Pancreas (tissue), 10 donors: ENCODE results near the gene S100A10. TPM values are rescaled to one million over a fixed set of nuclear protein-coding genes. Genes with fewer than 3 reads are reported as not detected.

ENCODE experiments used
- ATAC-seq, 4 donors: fragments of 200-7000 bp; cut with Tn5 transposase; one replicate each; pipeline versions ENCODE4 v1.8.0 to v1.9.1; 2020; ENCODE audit warnings: mild to moderate bottlenecking in 4 of 4, moderate library complexity in 4 of 4
- DNase-seq, 6 donors: peaks; one replicate each; pipeline ENCODE4 v3.0.0-alpha.2; 2020
- FAIRE-seq: peaks from 2 replicates; lab custom pipeline; 2012; peaks lifted over from hg19 to GRCh38; lab: Jason Lieb, UNC
- H3K27ac ChIP-seq, 4 donors: fragments of 200-600 bp; sonication (generic); 1 replicate in 3 of 4; 2 replicates in 1 of 4; pipeline versions ENCODE4 v1.5.0 to v1.8.0; 2020
- H3K27me3 ChIP-seq, 4 donors: fragments of 200-600 bp; one replicate each; pipeline ENCODE4 v1.8.0; 2021
- H3K36me3 ChIP-seq, 3 donors: fragments of 200-600 bp; sonication (generic) in 1 of 3; one replicate each; pipeline versions ENCODE4 v1.5.0 to v1.8.0; 2020 to 2021
- H3K4me1 ChIP-seq, 3 donors: fragments of 200-600 bp; one replicate each; pipeline ENCODE4 v1.8.0; 2021
- H3K4me3 ChIP-seq, 4 donors: fragments of 200-600 bp; sonication (generic) in 2 of 4; one replicate each; pipeline versions ENCODE4 v1.5.0 to v1.8.0; 2020 to 2021
- H3K9me3 ChIP-seq, 4 donors: fragments of 200-600 bp; one replicate each; pipeline ENCODE4 v1.8.0; 2021
- CTCF ChIP-seq, 4 donors: fragments of 200-600 bp; sonication (generic) in 3 of 4; IDR thresholded peaks; one replicate each; pipeline versions ENCODE4 v1.5.0 to v1.8.0; 2021; ENCODE audit warnings: antibody characterized with exemption in 4 of 4
- WGBS, 2 donors: extraction: QIAGEN DNeasy Blood & Tissue Kit; methylation state at CpG; one replicate each; pipeline ENCODE4 v1.1.7; 2013; 5-methylcytosine and 5-hydroxymethylcytosine counted together
- intact Hi-C, 3 donors: fragments of 100-400 bp; cut with DNase I; formaldehyde crosslinking; loops; one replicate each; pipeline versions ENCODE4 v1.11.1 to v1.14.2; 2022
- polyA plus RNA-seq, 2 donors: library from polyadenylated mRNA; stranded (reverse); fragments of 200-250 nt; gene quantifications; one replicate each; pipeline ENCODE4 v1.2.3, GENCODE V29; 2013
- total RNA-seq, 6 donors: library from RNA; stranded (reverse); fragmentation: NEBNext Ultra II Directional in 4 of 6; extraction: Animal tissue kit (Norgen Biotek cat#: 25700) in 4 of 6; gene quantifications; one replicate each; pipeline versions ENCODE4 v1.2.1 to v1.2.4, GENCODE V29; 2021 to 2023
- donor health status: healthy with polysubstance abuse.
- donor health status: DM: no; HTN: no; CAD: no; lungs with moderate emphysema.
- donor health status: DM: no; HTN: no; CAD: no.
- donor health status: control.
- donor health status: control.
- donor health status: Bipolar disorder and iron deficiency.
- donor health status: DM: yes; HTN: yes; CAD: no.
- donor health status: DM: no; HTN: no; CAD: no.
- donor health status: DM: no; HTN: no; CAD: no.
- donor health status: DM: yes; HTN: yes; CAD: no.

S100A10 gene
- total and polyA plus RNA-seq, 8 donors = 34.3 to 269 (median 117) TPM

- FAIRE-seq = no peak
- peaks cover 0 to 35% (median 17%) of the 10 kb centered on the region in 3 donors for H3K4me1 ChIP-seq
- no peak for ATAC-seq
Observed at GRCh38 chr1:151990856-151991198, 2.8 kb downstream of the S100A10 start.

GRCh38 chr1:151990058-151990855, 3.4 kb downstream of the S100A10 start:
- no peak for FAIRE-seq
- intact Hi-C loops = no loop called here
- Histone ChIP-seq H3K27ac (peak overlapping the region in 2 of 4 donors; percentile 42 to 91), H3K4me1 (peaks cover 0 to 35% (median 17%) of the 10 kb centered on the region in 3 donors), H3K9me3 (no peaks in the 10 kb centered on the region), H3K27me3 (no peaks in the 10 kb centered on the region), H3K4me3 (no peak overlapping the region), H3K36me3 (peaks cover 0 to 4% (median 0%) of the 10 kb centered on the region in 3 donors)
- DNase-seq = no peak
- no peak for ATAC-seq
- TF ChIP-seq CTCF (IDR thresholded peaks at IDR 0.05) = no peak
- WGBS, 2 donors = 41% methylated on average over 5 of the region's 5 CpGs

More at GRCh38 chr1:151990856-151991198, 2.8 kb downstream of the S100A10 start:
- WGBS, 2 donors = 1 to 5% methylated on average over 5 of the region's 5 CpGs
- H3K9me3 ChIP-seq = no peaks in the 10 kb centered on the region
- H3K4me3 ChIP-seq = no peak overlapping the region
- no peak for TF ChIP-seq CTCF (IDR thresholded peaks at IDR 0.05)
- intact Hi-C loops = no loop called here
- H3K36me3 ChIP-seq = no peaks in the 10 kb centered on the region
- no peaks in the 10 kb centered on the region for H3K27me3 ChIP-seq
- DNase-seq = peak in 1 of 6 donors; percentile 33
- peak overlapping the region in 1 of 4 donors; percentile 91 for H3K27ac ChIP-seq

- intact Hi-C loops = no loop called here
- Histone ChIP-seq H3K4me3 (no peak overlapping the region), H3K36me3 (peaks cover 0 to 9% (median 0%) of the 10 kb centered on the region in 3 donors), H3K9me3 (no peaks in the 10 kb centered on the region), H3K27ac (peak overlapping the region in 3 of 4 donors; percentile 7 to 91 (median 42)), H3K4me1 (peaks cover 0 to 35% (median 17%) of the 10 kb centered on the region in 3 donors), H3K27me3 (no peaks in the 10 kb centered on the region)
- FAIRE-seq (no peak), ATAC-seq (peak in 2 of 4 donors; percentile 9 to 28), DNase-seq (peak in 1 of 6 donors; percentile 44)
- WGBS, 2 donors = 52 to 72% methylated on average over 6 of the region's 6 CpGs
- TF ChIP-seq CTCF (IDR thresholded peaks at IDR 0.05) = no peak
Observed at GRCh38 chr1:151989211-151989862, 4.3 kb downstream of the S100A10 start.

- H3K27ac ChIP-seq = peak overlapping the region in 2 of 4 donors; percentile 42 to 91
- no peak for TF ChIP-seq CTCF (IDR thresholded peaks at IDR 0.05)
- no peaks in the 10 kb centered on the region for H3K27me3 ChIP-seq
- WGBS, 2 donors = 46 to 72% methylated on average over 2 of the region's 2 CpGs
- intact Hi-C loops = no loop called here
- H3K4me1 ChIP-seq = peaks cover 0 to 35% (median 17%) of the 10 kb centered on the region in 3 donors
- DNase-seq = no peak
- no peaks in the 10 kb centered on the region for H3K9me3 ChIP-seq
- H3K4me3 ChIP-seq = no peak overlapping the region
- peaks cover 0 to 9% (median 0%) of the 10 kb centered on the region in 3 donors for H3K36me3 ChIP-seq
- ATAC-seq = no peak
- no peak for FAIRE-seq
Observed at GRCh38 chr1:151988405-151988923, 5.2 kb downstream of the S100A10 start.
